GM23248 (cell line): ENCODE results near the gene S100A4.

Experiments
- EZH2 ChIP-seq: fragments of 200-600 bp; sonication (generic); IDR thresholded peaks from 2 replicates; pipeline ENCODE4 v1.6.1; 2018; ENCODE audit warnings: antibody characterized with exemption, mild to moderate bottlenecking; ENCODE audit not compliant: insufficient read depth, poor library complexity, severe bottlenecking
- EZH2phosphoT487 ChIP-seq: fragments of 200-600 bp; sonication (generic); IDR thresholded peaks from 2 replicates; pipeline ENCODE4 v1.6.1; 2018; ENCODE audit warnings: antibody characterized with exemption, moderate library complexity, mild to moderate bottlenecking, low read depth; ENCODE audit not compliant: insufficient read depth

GRCh38 chr1:153536671-153537375, 8.8 kb downstream of the S100A4 start:
- TF ChIP-seq EZH2 (no peak), EZH2phosphoT487 (no peak)
